Measurements from ENCODE around the gene TRAPPC12.

GRCh38 chr2:3527886-3528785 lies 148.6 kb downstream of the TRAPPC12 start:
- no peak for TF ChIP-seq CTCF (conservative IDR thresholded peaks at IDR 0.05 in 1 of 2, IDR thresholded peaks at IDR 0.05 in 1 of 2; ENCODE audit: extremely low read depth in 1 of 2, insufficient read depth in 1 of 2, low read depth in 1 of 2, low read length in 2 of 2)
- no peak for TF ChIP-seq EZH2 (IDR thresholded peaks at IDR 0.05; ENCODE audit: borderline replicate concordance, low read length)
